Skin epidermis (tissue), 12 donors: Measurements from ENCODE around the gene HES3.

ENCODE experiments used
- H3K27ac ChIP-seq, 21 experiments: fragments of 200-600 bp; sonication (generic) in 11 of 21; one replicate each; pipeline ENCODE4 v1.5.0; 2020; ENCODE audit warnings: mild to moderate bottlenecking in 3 of 21, inconsistent platforms in 2 of 21, moderate library complexity in 2 of 21
- H3K4me3 ChIP-seq, 7 experiments: fragments of 200-600 bp; sonication (generic) in 2 of 7; one replicate each; pipeline ENCODE4 v1.5.0; 2020; ENCODE audit warnings: inconsistent platforms in 2 of 7, mild to moderate bottlenecking in 2 of 7, moderate library complexity in 1 of 7

Gene HES3

DNA sequence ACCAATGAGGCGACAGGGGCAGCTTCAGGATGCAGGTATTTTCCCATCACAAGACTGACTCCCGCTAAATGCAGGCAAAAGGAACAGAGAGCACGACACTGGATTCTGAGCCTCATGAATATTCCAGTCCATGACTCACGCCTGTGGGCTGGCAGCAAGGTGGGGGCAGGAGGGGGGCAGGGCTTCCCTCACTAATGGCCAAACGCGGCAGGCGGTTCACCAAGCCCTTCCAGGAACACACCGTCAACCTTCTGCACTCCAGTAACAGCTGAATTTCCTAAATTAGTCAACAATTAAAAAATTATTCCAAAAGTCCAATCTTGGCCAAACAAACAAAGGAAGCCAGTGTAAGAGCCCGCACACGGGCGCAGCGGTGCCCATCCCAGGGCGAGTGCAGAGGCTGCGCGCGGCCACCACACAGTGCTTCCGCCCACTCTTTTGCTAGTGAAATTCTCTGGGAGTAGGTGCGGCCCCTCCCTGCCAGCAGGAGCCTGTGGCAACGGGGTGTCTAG lies 29.5 kb downstream of the HES3 start:
- H3K27ac ChIP-seq, result peak overlapping the region in 2 of 21 experiments; percentile 9 to 60
- H3K4me3 ChIP-seq, result no peak overlapping the region

DNA sequence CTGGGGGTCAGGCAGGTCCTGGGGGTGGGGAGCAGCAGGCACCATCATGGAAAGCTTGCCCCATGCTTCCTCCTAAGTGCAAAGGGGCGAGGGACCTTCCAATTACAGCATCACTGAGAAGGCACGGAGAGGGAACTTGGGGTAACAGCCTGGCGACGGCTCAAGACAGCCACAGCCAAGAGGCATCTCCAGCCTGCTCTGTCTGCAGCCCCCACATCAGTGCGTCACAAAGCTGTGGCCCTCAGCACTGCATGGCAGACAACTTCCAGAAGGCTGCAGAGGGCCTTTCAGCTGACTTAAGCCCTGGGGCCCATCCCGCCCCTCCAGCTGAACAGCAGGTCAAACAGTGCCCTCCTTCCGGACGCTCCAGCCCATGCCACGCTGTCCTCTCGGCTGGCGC lies 30.1 kb downstream of the HES3 start:
- H3K4me3 ChIP-seq, result no peak overlapping the region
- H3K27ac ChIP-seq, result peak overlapping the region in 1 of 21 experiments; percentile 19

DNA sequence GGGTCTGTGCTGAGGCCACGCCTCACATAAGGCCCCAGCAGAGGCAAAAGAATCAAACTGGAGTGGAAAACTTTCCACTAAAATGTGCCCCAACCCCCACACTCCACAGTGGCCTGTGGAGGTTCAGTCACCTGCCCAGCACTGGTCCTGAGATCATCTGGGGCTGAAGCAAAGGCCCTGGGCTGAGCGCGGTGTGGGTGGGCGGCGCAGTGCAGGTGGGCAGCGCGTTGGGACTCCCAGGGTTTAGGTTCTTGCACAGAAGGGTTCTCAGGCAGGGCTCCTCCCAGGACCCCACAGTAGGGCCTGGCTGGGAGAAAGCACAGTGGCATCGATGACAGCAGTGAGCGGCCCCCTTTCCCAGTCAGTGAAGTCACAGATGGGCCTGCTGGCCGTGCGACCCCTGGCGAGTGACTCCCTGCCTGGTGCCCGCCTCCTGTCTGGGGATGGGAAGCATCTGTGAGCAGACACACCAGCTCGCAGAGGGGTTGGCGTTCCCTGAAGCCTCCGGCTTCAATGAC lies 30.7 kb downstream of the HES3 start:
- Histone ChIP-seq H3K27ac (peak overlapping the region in 1 of 21 experiments; percentile 25), H3K4me3 (no peak overlapping the region)

DNA sequence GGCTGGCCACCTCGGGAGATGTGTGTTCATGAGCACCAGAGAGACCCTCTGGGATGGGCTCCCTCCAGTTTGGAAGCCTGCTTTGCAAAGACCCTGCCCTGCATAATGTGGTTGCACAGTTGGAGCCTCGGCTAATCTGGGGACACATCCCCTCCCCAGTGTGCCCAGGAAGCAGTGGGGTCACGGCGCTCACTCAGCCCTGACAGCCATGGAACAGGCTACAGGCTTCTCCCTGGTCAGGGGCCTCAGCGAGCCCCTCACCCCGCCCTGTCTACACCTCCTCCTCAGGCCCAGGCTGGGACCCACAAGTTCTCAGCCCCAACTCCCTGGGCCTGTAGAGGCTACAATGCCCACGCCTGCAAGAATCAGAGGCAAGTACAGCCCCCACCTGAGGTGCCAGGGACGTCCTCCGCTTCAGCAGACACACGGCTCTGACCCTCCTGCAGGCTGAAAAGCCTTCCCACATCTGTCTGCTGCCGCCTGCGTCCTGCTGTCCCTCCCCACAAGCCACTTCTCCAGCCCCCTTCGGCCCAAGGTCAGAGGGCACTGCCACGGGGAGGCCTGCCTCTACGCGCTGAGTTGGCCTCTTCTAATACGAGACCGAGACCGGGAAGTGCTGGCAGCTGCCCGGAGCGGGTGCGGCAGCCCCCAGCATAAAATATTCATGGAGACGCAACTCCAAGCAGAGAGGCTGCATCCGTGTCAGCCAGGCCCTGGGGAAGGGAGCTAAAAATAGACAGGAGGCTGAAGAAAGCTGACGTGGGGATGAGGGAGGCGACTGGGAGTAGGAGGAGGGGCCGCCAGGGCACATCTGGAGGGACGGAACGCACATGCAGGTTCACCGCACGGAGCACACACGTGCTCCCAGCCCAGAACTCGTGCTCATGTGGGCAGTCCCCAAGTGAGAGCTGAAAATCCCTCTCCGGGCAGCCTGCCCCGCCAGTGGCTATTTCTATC lies 32.1 kb downstream of the HES3 start:
- Histone ChIP-seq H3K27ac (peak overlapping the region in 16 of 21 experiments; percentile 9 to 78 (median 63)), H3K4me3 (no peak overlapping the region)

DNA sequence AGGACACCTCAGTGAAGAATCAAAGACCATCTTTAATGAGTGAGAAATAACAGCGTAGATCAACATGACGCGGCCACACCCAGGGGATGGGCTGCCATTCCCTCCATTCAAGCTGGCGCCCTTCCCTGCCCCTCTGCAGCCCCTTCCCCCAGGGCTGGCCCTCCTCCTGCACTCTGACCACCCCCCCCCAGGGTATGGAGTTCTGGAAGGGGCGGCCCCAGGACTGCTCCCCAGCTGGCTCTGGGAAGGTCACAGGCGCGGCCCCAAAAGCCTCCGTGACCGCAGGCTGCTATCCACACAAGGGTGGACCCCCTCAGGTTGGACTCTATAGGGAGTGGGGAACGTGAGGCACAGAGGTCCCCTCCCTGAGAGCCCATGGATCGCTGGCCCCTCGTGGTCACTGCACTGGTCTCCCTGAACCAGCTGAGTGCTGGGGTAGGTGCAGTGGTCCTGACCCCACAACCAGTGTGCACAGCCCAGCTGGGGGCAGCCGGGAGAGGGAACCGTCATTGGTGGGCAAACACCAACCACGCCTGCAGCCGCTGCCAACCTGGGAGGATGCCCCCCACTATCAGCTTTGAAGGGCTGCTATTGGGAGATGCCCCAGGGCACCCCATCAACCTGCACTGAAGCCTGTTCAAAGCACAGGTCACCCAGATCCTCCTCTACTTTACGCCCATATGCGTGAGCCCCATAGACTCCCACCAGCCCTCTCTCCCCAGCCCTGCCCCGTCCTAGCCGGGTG lies 33.0 kb downstream of the HES3 start:
- Histone ChIP-seq H3K4me3 (no peak overlapping the region), H3K27ac (peak overlapping the region in 4 of 21 experiments; percentile 2 to 78 (median 30))

DNA sequence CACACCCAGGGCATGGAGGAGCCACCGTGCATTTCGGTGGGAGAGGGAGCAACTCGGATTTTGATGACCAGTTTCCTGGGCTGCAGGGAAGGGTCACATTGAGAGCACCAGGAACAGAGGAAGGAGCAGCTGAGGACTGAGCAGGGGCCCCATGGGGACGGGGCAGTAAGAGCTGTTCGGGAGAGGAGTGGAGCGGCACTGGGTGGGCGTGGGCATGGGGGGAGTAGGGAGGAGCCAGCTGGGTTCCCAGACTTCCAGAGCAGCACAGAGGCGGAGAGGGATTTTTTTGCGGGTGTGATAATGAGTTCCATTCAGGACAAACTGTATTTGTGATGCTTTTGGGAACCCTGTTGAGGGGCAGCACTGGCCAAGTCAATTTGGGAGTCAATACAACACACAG lies 34.3 kb downstream of the HES3 start:
- Histone ChIP-seq H3K4me3 (no peak overlapping the region), H3K27ac (peak overlapping the region in 1 of 21 experiments; percentile 41)

DNA sequence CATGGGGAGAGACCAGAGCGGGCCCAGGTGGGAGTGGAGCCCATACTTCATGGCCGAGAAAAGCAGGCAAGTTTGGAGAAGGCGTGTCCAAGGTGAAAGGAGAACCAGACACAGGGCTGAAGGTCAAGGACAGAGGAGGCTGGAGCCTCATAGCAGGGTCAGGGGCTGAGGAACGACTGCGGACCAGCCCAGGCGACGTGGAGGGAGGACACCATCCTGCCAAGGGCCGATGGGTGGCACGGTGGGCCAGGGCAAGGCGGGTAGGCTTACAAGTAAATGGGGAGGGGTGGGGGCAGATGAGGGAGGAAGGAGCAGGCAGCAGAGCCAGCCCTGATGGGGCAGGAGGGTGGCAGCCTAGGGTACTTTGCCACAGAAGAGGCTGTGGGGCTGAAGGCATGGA lies 35.1 kb downstream of the HES3 start:
- H3K4me3 ChIP-seq, result no peak overlapping the region
- H3K27ac ChIP-seq, result no peak overlapping the region

DNA sequence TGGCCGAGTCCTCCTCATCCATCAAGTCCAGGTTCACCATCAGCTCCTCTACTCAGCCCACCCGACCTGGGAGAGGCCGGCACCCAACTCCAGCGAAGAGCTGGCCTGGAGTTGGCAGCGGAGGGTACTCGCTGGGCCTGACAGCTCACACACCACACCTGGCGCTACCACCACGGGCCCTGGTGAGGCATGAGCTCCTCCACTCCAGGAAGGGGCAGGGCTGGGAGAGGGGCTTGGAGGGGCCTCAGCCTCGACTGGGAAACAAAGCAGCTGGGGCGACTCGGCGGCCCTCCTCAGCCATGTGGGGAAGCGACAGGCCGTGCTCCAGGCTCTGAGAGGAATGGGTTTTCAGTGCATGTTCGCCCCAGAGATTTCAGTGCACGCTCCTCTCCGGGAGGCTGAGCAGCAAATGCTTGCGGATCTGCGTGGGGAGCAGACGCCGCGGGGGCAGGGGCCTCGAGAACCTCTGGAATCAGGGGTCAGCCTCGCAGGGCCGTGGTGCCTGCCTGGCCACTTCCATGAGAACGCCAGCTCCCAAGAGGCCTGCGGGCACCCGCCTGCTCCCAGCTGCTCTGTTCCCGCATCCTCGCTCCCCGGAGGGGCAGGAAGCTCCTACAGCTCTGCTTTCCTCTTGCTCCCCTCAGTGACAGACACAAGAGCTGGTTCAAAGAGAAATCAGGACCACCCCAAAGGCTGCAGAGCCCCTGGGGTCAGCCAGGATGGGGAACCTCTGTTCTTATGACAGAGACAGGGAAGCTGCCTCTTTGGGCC lies 35.8 kb downstream of the HES3 start:
- H3K4me3 ChIP-seq, result no peak overlapping the region
- H3K27ac ChIP-seq, result no peak overlapping the region

DNA sequence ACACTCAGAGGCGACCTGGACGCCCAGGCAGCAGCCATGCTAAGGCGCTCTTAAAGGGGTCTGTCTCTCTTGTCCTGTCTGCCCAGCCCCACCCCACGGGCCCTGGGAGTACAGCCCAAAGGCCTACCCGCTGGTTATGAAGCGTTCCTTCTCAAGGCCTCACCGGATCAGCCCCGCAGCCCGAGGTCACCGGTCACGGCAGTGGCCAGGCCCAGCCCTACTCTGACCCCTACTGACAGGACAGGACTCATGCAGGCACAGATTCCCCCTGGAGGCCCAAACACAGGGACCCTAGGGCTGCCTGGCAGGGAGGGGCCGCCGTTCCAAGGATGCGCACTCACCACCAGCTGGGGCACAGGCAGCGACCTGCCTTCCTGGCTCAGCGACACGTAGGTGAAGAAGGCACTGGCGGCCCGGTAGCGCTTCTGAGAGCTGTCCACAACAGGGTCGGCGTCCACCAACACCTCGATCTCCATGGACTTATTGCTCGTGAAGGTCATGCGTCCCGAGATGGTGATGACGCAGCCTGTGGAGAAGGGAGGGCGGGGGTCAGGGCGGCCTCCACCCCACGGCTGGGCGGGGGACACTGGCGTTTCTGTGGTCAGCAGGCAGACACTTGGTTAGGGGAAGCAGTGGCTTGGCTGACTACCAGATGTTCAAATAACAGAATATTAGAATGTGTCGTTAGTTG lies 36.9 kb downstream of the HES3 start:
- Histone ChIP-seq H3K27ac (peak overlapping the region in 2 of 21 experiments; percentile 24 to 29), H3K4me3 (no peak overlapping the region)

DNA sequence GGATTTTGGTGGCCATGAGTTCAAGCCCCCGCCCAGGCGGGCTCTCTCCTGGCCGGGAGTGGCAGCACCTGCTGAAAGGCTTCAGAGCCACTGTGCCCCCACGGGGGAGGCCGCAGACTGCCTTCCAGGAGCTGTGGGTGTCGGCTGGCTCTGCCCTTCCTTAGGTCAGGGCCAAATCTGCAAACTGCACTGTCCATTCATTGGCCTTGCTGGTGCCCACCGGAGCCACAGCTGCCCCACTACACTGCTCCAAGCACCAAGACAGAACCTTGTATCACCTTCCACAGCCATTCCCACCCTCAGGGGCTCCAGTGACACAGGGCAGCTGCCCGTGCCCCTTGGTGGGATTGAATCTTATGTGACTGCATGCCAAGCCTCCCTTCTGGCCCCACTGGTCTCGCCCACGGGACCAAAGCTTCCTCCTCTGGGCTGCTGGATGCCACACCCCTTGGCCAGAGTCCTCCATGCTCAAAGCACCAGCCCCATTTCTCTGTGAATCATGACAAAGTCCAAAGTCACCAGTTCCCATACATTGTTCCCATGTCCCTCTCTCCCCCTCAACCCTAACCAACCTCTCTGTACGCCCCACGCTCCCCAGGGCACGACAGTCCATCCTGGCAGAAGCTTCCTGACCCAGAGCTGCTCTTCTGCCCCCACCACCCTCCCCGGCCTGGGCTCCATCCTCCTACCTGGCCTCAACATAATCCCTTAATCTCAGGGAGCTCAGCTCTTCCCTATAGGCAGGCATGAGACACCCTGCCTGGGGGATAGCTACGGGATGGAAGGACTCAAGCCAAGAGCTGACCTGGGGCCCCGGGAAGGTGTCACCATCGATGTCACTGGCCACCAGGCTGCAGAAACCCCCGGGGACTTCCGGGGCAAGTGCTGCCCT lies 37.8 kb downstream of the HES3 start:
- Histone ChIP-seq H3K27ac (peak overlapping the region in 3 of 21 experiments; percentile 6 to 29 (median 24)), H3K4me3 (no peak overlapping the region)

DNA sequence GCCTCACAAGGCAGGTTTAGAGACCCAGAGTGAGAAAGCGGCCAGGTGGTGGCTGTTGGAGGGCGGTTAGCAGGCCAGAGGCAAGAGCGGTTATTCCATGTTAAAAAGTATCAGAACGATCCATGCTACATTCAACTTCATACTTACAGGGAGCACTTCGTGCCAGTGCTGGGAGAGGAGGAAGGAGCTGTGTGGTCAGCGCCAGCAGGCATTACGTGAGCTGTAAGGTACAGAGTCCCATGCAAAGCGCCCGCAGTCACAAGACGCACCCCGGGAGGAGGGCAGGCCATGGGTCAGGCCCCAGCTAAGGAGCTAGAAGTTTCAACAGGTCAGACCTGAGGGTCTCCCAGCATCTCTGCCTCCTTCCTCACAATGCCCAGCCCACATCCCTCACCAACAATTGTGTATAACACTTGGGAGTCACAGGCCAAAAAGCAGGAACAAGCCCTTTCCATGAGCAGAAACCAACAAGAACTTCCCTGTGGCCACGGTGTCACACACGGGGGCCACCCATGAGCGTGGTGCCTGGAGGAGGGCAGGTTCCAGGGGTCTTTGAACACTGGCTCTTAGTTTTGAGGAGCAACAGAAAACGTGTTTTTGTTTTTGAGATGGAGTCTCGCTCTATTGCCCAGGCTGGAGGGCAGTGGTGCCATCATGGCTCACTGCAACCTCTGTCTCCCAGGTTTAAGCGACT lies 38.7 kb downstream of the HES3 start:
- Histone ChIP-seq H3K4me3 (no peak overlapping the region), H3K27ac (peak overlapping the region in 1 of 21 experiments; percentile 6)

DNA sequence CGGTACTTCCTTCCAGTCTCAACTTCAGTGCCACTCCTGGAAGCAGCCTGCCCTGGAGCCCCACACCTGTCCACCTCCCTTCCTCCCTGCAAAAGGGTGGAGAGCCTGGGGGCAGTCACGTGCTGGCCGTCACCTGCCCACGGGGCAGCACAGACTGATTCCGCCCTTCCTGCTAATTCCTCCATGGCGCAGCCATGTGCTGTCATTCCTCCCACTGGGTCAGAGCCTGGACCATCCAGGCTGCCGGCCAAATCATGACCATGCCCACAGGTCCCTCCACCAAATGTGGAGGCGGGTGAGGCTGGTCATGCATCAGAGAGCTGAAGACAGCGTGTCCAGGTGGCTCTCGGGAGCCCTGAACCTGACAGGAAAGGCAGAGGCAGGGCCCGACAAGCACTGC lies 41.4 kb downstream of the HES3 start:
- H3K27ac ChIP-seq, result no peak overlapping the region
- no peak overlapping the region for H3K4me3 ChIP-seq

DNA sequence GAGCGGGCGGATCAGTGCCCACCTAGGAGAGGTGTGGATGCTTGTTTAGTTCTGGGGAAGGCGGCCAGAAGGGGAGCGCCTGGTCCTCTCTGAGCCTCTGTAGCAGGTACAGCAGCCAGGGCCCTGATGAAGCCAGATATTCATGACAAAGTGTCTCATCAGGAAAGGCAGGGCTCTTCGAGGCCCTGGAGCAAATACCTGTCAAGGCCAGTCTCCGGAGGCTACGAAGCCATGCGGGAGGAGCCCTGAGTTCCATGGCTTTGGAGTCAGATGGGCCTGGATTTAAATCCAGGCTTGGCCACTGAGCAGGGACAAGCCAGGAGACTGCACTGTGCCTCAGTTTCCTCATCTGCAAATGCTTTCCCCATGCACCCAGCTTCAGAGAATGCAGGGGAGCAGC lies 42.3 kb downstream of the HES3 start:
- Histone ChIP-seq H3K27ac (no peak overlapping the region), H3K4me3 (no peak overlapping the region)

DNA sequence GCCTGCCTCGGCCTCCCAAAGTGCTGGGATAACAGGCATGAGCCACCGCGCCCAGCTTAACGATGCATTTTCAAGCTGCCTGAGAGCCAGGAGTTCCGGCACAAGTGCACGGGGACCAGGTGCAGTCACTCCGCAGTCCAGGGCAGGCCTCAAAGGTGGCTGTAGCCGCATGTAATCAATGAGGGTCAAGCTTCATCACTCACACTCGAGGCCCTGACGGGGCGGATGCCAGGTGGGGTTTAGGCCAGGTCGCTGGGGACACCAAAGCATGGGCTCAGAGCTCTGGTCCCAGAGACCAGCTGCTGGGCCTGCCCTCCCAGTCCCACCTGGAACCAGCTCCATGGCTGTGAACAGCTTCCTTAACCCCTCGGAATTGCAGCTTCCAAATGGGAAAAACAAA lies 43.0 kb downstream of the HES3 start:
- H3K27ac ChIP-seq, result peak overlapping the region in 5 of 21 experiments; percentile 9 to 61 (median 38)
- no peak overlapping the region for H3K4me3 ChIP-seq

DNA sequence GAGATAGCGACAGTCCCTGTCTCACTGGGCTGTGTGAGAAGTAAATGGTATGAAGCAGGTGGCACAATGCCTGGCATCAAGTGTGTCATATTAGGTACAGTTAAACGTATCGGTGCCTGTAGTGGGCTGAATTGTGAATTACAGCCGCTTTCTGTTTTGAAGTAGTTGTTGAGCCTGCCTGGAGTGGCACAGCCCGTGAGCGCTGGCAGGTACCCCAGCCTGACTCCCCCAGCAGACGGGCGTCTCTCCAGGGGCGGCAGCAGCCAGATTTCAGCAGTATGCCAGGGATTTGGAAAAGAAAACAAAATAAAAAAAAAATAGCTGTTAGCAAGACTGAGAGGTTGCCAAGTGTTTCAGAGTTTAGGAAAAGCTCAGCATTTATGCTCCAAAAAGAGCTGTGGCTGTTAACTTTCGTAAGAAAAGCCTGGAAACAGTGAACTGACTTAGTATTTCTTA lies 43.5 kb downstream of the HES3 start:
- peak overlapping the region in 8 of 21 experiments; percentile 9 to 87 (median 72) for H3K27ac ChIP-seq
- H3K4me3 ChIP-seq, result no peak overlapping the region

DNA sequence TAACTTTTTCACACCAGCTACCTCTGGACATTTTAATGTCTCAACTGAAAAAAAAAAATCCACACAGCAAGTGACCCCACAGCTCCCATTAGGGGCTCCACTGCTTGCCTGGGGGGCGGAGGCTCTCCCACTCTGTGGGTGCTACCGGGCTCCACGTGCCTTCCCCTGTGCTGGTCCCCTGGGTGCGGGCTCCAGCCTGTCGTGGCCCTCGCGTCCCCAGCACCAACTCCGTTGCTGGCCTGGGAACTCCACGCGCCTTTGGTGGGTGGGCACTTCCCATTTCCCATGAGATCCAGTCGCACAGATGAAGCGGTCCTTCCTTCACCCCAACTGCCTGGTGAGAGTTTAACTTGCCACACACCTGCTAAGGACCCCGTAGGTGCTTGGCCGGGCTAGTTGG lies 44.0 kb downstream of the HES3 start:
- Histone ChIP-seq H3K4me3 (no peak overlapping the region), H3K27ac (peak overlapping the region in 9 of 21 experiments; percentile 9 to 87 (median 80))

DNA sequence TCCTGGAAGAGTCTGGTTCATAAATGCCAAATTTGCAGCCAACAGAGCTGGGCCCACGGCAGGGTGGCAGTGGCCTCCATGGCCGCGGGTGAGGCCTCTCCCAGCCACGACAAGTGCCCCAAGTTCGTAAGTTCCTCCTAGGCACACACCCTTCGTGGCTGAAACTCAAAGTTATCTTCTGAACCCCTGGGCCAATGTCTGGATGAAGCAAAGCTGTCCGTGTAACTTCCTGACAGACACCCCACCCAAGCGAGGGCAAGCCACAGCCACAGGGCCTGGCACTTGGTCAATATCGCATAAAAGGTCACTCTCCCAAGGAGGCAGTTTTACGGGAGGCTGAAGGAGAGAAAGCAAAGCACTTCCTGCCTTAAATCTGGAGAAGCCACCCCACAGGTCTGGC lies 44.7 kb downstream of the HES3 start:
- Histone ChIP-seq H3K27ac (peak overlapping the region in 9 of 21 experiments; percentile 45 to 87 (median 80)), H3K4me3 (no peak overlapping the region)
